PC-3 (cell line): ENCODE data around the gene KCTD2. TPM values are rescaled to one million over a fixed set of nuclear protein-coding genes. Genes with fewer than 3 reads are reported as not detected.
A peak's percentile ranks its signal among the peaks of the same experiment; 100 is the strongest.

Experiments
- ATAC-seq: fragments of 200-7000 bp; cut with Tn5 transposase; 2 replicates; pipeline ENCODE4 v1.9.1; 2020; ENCODE audit warnings: mild to moderate bottlenecking, moderate library complexity
- BruUV-seq: library from RNA; stranded (reverse); fragments of 400-500 nt; replicated peaks from 2 replicates; lab custom pipeline; 2021; lab: Mats Ljungman, UMichigan
- CTCF ChIA-PET: fragments of 300-600 bp; sonication (Branson Sonifier 250); formaldehyde crosslinking; loops from one replicate; lab custom pipeline; 2022; ENCODE audit warnings: antibody characterized with exemption; lab: Charles Lee
- POLR2A ChIA-PET: fragments of 300-600 bp; sonication (Branson Sonifier 250); formaldehyde crosslinking; loops from one replicate; lab custom pipeline; 2022; ENCODE audit warnings: antibody characterized with exemption; ENCODE audit not compliant: unreplicated experiment; lab: Charles Lee
- DNase-seq: peaks from one replicate; pipeline ENCODE4 v3.0.0-alpha.2; 2015
- H2AFZ ChIP-seq: fragments of 300-600 bp; sonication (generic); 2 replicates; pipeline ENCODE4 v1.6.0; 2016; ENCODE audit warnings: antibody characterized with exemption, low read length
- H3F3A ChIP-seq: fragments of 300-600 bp; sonication (generic); one replicate; pipeline ENCODE4 v1.6.0; 2017; ENCODE audit warnings: antibody characterized with exemption, low read length, control low read depth, mild to moderate bottlenecking; ENCODE audit not compliant: unreplicated experiment
- H3K27ac ChIP-seq: fragments of 300-600 bp; sonication (generic); 2 replicates; pipeline ENCODE4 v1.5.1; 2016; ENCODE audit warnings: mild to moderate bottlenecking, low read length
- H3K27me3 ChIP-seq: fragments of 300-600 bp; sonication (generic); 2 replicates; pipeline ENCODE4 v1.6.1; 2016; ENCODE audit warnings: low read length, mixed read lengths
- H3K36me3 ChIP-seq: fragments of 300-600 bp; sonication (generic); 2 replicates; pipeline ENCODE4 v1.6.1; 2016; ENCODE audit warnings: low read depth, mixed run types, low read length, mixed read lengths
- H3K4me1 ChIP-seq: fragments of 300-600 bp; sonication (generic); 2 replicates; pipeline ENCODE4 v1.5.1; 2016; ENCODE audit warnings: low read length; ENCODE audit not compliant: insufficient read depth
- H3K4me2 ChIP-seq: fragments of 300-600 bp; sonication (generic); 2 replicates; pipeline ENCODE4 v1.6.0; 2016; ENCODE audit warnings: low read length
- H3K4me3 ChIP-seq: fragments of 300-600 bp; sonication (generic); 2 replicates; pipeline ENCODE4 v1.5.1; 2016; ENCODE audit warnings: mild to moderate bottlenecking, low read length, mixed read lengths
- H3K79me2 ChIP-seq: fragments of 300-600 bp; sonication (generic); 2 replicates; pipeline ENCODE4 v1.6.1; 2017; ENCODE audit warnings: low read length, mixed read lengths
- H3K9ac ChIP-seq: fragments of 300-600 bp; sonication (generic); 2 replicates; pipeline ENCODE4 v1.6.0; 2016; ENCODE audit warnings: mild to moderate bottlenecking, low read length
- H3K9me2 ChIP-seq: fragments of 300-600 bp; sonication (generic); replicated peaks from 2 replicates; pipeline ENCODE4 v1.6.1; 2016; ENCODE audit warnings: mixed run types, low read length, mixed read lengths
- H3K9me3 ChIP-seq: fragments of 300-600 bp; sonication (generic); 2 replicates; pipeline ENCODE4 v1.6.1; 2016; ENCODE audit warnings: low read length, mixed read lengths
- H4K20me1 ChIP-seq: fragments of 300-600 bp; sonication (generic); 2 replicates; pipeline ENCODE4 v1.6.1; 2016; ENCODE audit warnings: low read length, mixed read lengths
- CTCF ChIP-seq: fragments of 300-600 bp; sonication (generic); conservative IDR thresholded peaks from 2 replicates; pipeline ENCODE4 v1.5.1; 2017; ENCODE audit warnings: antibody characterized with exemption, low read depth, mild to moderate bottlenecking, low read length
- EZH2 ChIP-seq: fragments of 300-600 bp; sonication (generic); IDR thresholded peaks from one replicate; pipeline ENCODE4 v1.6.1; 2017; ENCODE audit warnings: antibody characterized with exemption, mild to moderate bottlenecking, low read length; ENCODE audit not compliant: unreplicated experiment
- EZH2phosphoT487 ChIP-seq: fragments of 300-600 bp; sonication (generic); IDR thresholded peaks from 2 replicates; pipeline ENCODE4 v1.6.1; 2018; ENCODE audit warnings: mild to moderate bottlenecking, antibody characterized with exemption, low read length, borderline replicate concordance
- intact Hi-C: fragments of 100-400 bp; cut with micrococcal nuclease; formaldehyde crosslinking; loops from 2 replicates; pipeline ENCODE4 v1.9.0; 2023
- total RNA-seq: library from RNA; depleted of rRNA; stranded (reverse); fragments of >200 nt; gene quantifications from 2 replicates; pipeline ENCODE4 v1.2.3, GENCODE V29; 2014

The KCTD2 gene
- total RNA-seq, 1 experiment from 2014 or later = 28.0 TPM

GRCh38 chr17:75032720-75033280 lies 14.2 kb upstream of the KCTD2 start:
- H2AFZ ChIP-seq = peak overlapping the region; percentile 91
- TF ChIP-seq CTCF (no peak), EZH2 (no peak), EZH2phosphoT487 (no peak)
- H3K9me3 ChIP-seq = no peaks in the 10 kb centered on the region
- CTCF ChIA-PET = interaction anchor here (0.6 to 1.1 kb wide), 2 partner anchors 132 to 169 kb away, joined by 3 to 14 read pairs; no protein-coding TSS in a partner anchor
- POLR2A ChIA-PET = interaction anchor here (1.4 kb wide), 1 partner anchor 21 kb away, joined by 3 read pairs; the partner anchor contains the start of gene MRPL58
- no peaks in the 10 kb centered on the region for H4K20me1 ChIP-seq
- H3K4me2 ChIP-seq = peak overlapping the region; percentile 87
- H3K27me3 ChIP-seq = no peaks in the 10 kb centered on the region
- peaks cover 11% of the 10 kb centered on the region for H3F3A ChIP-seq
- no peak overlapping the region for H3K27ac ChIP-seq
- peak overlapping the region; percentile 65; the same call in 1 of the 2 replicates for H3K9ac ChIP-seq
- peaks cover 36% of the 10 kb centered on the region for H3K4me1 ChIP-seq
- DNase-seq = peak; percentile 42
- ATAC-seq = no peak
- H3K9me2 ChIP-seq = no peaks in the 10 kb centered on the region
- BruUV-seq = no TSS peak
- H3K4me3 ChIP-seq = peak overlapping the region; percentile 77
- H3K36me3 ChIP-seq = no peaks in the 10 kb centered on the region
- no peaks in the 10 kb centered on the region for H3K79me2 ChIP-seq
- intact Hi-C loops = loop anchor here (1.0 to 10.0 kb wide), 3 partner anchors 8 to 172 kb away; partner anchors contain the start of gene NUP85

GRCh38 chr17:75033346-75034235 lies 13.4 kb upstream of the KCTD2 start:
- peaks cover under 1% of the 10 kb centered on the region; the same call in 1 of the 2 replicates for H3K36me3 ChIP-seq
- DNase-seq = peak; percentile 100
- CTCF ChIA-PET = no interaction called here
- intact Hi-C loops = loop anchor here (1.0 to 10.0 kb wide), 4 partner anchors 47 to 171 kb away; partner anchors contain the start of genes CDR2L, HID1 and NUP85
- H3K9me3 ChIP-seq = no peaks in the 10 kb centered on the region
- no peaks in the 10 kb centered on the region for H3K79me2 ChIP-seq
- peak overlapping the region; percentile 91 for H2AFZ ChIP-seq
- peak overlapping the region; percentile 77 for H3K4me3 ChIP-seq
- no peaks in the 10 kb centered on the region for H3K9me2 ChIP-seq
- no TSS peak for BruUV-seq
- TF ChIP-seq EZH2phosphoT487 (no peak), EZH2 (no peak), CTCF (0 out of 2 replicates have a peak, but pooled peaks have one; percentile 35)
- peak; percentile 38 for ATAC-seq
- H3K27ac ChIP-seq = peak overlapping the region; percentile 87
- H3K4me2 ChIP-seq = peak overlapping the region; percentile 87
- peak overlapping the region; percentile 93 for H3K9ac ChIP-seq
- POLR2A ChIA-PET = no interaction called here
- H3K27me3 ChIP-seq = no peaks in the 10 kb centered on the region
- H4K20me1 ChIP-seq = no peaks in the 10 kb centered on the region
- peaks cover 36% of the 10 kb centered on the region for H3K4me1 ChIP-seq
- peaks cover 11% of the 10 kb centered on the region for H3F3A ChIP-seq
